Measurements from ENCODE around the gene GHR.
A peak's percentile ranks its signal among the peaks of the same experiment; 100 is the strongest.

The GHR gene

DNA sequence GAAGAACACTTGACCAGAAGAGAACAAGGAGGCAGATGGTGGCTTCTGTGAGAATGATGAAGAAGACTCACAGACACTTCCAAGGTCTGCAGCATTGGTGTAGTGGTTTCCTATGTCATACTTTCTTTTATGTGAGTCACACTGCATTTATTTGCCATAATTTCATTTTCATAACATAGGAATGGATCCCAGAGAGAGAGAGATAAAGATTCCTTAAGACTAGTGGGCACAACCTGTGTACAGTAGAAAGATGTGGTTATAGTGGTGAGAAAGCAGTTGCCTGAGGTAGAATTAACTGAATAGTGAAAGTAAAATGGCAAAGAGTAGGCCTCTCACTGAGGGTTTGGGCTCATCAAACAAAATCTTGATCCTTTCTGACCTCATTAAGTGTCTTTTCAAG is 325.8 kb downstream of the GHR start:
- Histone ChIP-seq H3K79me2 (ENCODE audit: insufficient read depth, low read length) (no peaks in the 10 kb centered on the region), H4K20me1 (ENCODE audit: insufficient read depth, low read length, poor library complexity, severe bottlenecking) (no peaks in the 10 kb centered on the region), H3K27me3 (ENCODE audit: insufficient read depth, low read length, poor library complexity, severe bottlenecking) (no peaks in the 10 kb centered on the region), H3K9me3 (ENCODE audit: insufficient read depth, low read depth, low read length) (no peaks in the 10 kb centered on the region), H3K4me2 (ENCODE audit: low read depth, low read length, poor library complexity, severe bottlenecking) (peak overlapping the region; percentile 26), H3K36me3 (ENCODE audit: insufficient read depth, low read length) (no peaks in the 10 kb centered on the region), H3F3A (ENCODE audit: low read depth) (no peaks in the 10 kb centered on the region), H3K9ac (ENCODE audit: low read depth, low read length, poor library complexity, severe bottlenecking) (no peak overlapping the region), H3K4me1 (ENCODE audit: insufficient read depth, low read length, poor library complexity, severe bottlenecking) (peaks cover 19% of the 10 kb centered on the region), H3K4me3 (ENCODE audit: low read length, poor library complexity, severe bottlenecking) (peak overlapping the region; percentile 13), H2AFZ (ENCODE audit: low read length) (peak overlapping the region; percentile 14), H3K9me2 (replicated peaks; ENCODE audit: low read depth, low read length) (no peaks in the 10 kb centered on the region)
- no peak for TF ChIP-seq EZH2phosphoT487 (IDR thresholded peaks at IDR 0.05; ENCODE audit: borderline replicate concordance)
- TF ChIP-seq, protein P1, sequence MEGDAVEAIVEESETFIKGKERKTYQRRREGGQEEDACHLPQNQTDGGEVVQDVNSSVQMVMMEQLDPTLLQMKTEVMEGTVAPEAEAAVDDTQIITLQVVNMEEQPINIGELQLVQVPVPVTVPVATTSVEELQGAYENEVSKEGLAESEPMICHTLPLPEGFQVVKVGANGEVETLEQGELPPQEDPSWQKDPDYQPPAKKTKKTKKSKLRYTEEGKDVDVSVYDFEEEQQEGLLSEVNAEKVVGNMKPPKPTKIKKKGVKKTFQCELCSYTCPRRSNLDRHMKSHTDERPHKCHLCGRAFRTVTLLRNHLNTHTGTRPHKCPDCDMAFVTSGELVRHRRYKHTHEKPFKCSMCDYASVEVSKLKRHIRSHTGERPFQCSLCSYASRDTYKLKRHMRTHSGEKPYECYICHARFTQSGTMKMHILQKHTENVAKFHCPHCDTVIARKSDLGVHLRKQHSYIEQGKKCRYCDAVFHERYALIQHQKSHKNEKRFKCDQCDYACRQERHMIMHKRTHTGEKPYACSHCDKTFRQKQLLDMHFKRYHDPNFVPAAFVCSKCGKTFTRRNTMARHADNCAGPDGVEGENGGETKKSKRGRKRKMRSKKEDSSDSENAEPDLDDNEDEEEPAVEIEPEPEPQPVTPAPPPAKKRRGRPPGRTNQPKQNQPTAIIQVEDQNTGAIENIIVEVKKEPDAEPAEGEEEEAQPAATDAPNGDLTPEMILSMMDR (conservative IDR thresholded peaks at IDR 0.05; ENCODE audit: low read length): no peak

GRCh38 chr5:42750507-42750906 is 327.3 kb downstream of the GHR start:
- Histone ChIP-seq H3K4me1 (ENCODE audit: insufficient read depth, low read length, poor library complexity, severe bottlenecking) (peaks cover 19% of the 10 kb centered on the region), H3K4me2 (ENCODE audit: low read depth, low read length, poor library complexity, severe bottlenecking) (no peak overlapping the region), H4K20me1 (ENCODE audit: insufficient read depth, low read length, poor library complexity, severe bottlenecking) (no peaks in the 10 kb centered on the region), H3K79me2 (ENCODE audit: insufficient read depth, low read length) (no peaks in the 10 kb centered on the region), H3K36me3 (ENCODE audit: insufficient read depth, low read length) (no peaks in the 10 kb centered on the region), H3K4me3 (ENCODE audit: low read length, poor library complexity, severe bottlenecking) (no peak overlapping the region), H3K9me2 (replicated peaks; ENCODE audit: low read depth, low read length) (no peaks in the 10 kb centered on the region), H3K27me3 (ENCODE audit: insufficient read depth, low read length, poor library complexity, severe bottlenecking) (no peaks in the 10 kb centered on the region), H3K9me3 (ENCODE audit: insufficient read depth, low read depth, low read length) (no peaks in the 10 kb centered on the region), H3K9ac (ENCODE audit: low read depth, low read length, poor library complexity, severe bottlenecking) (no peak overlapping the region), H3F3A (ENCODE audit: low read depth) (no peaks in the 10 kb centered on the region), H2AFZ (ENCODE audit: low read length) (no peak overlapping the region)
- TF ChIP-seq EZH2phosphoT487 (IDR thresholded peaks at IDR 0.05; ENCODE audit: borderline replicate concordance): no peak
- TF ChIP-seq, protein P1 (conservative IDR thresholded peaks at IDR 0.05; ENCODE audit: low read length): no peak

GRCh38 chr5:42751044-42751443 is 327.8 kb downstream of the GHR start:
- Histone ChIP-seq H3K27me3 (ENCODE audit: insufficient read depth, low read length, poor library complexity, severe bottlenecking) (no peaks in the 10 kb centered on the region), H4K20me1 (ENCODE audit: insufficient read depth, low read length, poor library complexity, severe bottlenecking) (no peaks in the 10 kb centered on the region), H3F3A (ENCODE audit: low read depth) (no peaks in the 10 kb centered on the region), H3K4me1 (ENCODE audit: insufficient read depth, low read length, poor library complexity, severe bottlenecking) (peaks cover 19% of the 10 kb centered on the region), H3K79me2 (ENCODE audit: insufficient read depth, low read length) (no peaks in the 10 kb centered on the region), H2AFZ (ENCODE audit: low read length) (no peak overlapping the region), H3K9me3 (ENCODE audit: insufficient read depth, low read depth, low read length) (no peaks in the 10 kb centered on the region), H3K36me3 (ENCODE audit: insufficient read depth, low read length) (no peaks in the 10 kb centered on the region), H3K4me3 (ENCODE audit: low read length, poor library complexity, severe bottlenecking) (no peak overlapping the region), H3K9me2 (replicated peaks; ENCODE audit: low read depth, low read length) (no peaks in the 10 kb centered on the region), H3K4me2 (ENCODE audit: low read depth, low read length, poor library complexity, severe bottlenecking) (no peak overlapping the region), H3K9ac (ENCODE audit: low read depth, low read length, poor library complexity, severe bottlenecking) (no peak overlapping the region)
- no peak for TF ChIP-seq EZH2phosphoT487 (IDR thresholded peaks at IDR 0.05; ENCODE audit: borderline replicate concordance)
- TF ChIP-seq, protein P1 (conservative IDR thresholded peaks at IDR 0.05; ENCODE audit: low read length): no peak

Measured in Loucy (cell line).